Sigmoid colon (tissue), 3 donors: ENCODE measurements around the gene MYO5B.

Source experiments
- CTCF ChIP-seq, 4 experiments: fragments of 450-650 bp in 3 of 4; fragments of 200-600 bp in 1 of 4; IDR thresholded peaks; one replicate each; pipeline ENCODE4 v1.5.1; 2016 to 2019; ENCODE audit warnings: antibody characterized with exemption in 4 of 4, mild to moderate bottlenecking in 3 of 4, moderate library complexity in 2 of 4
- POLR2A ChIP-seq, 2 donors: fragments of 450-650 bp; IDR thresholded peaks; one replicate each; pipeline ENCODE4 v1.6.1; 2016; ENCODE audit warnings: antibody characterized with exemption in 2 of 2, mild to moderate bottlenecking in 2 of 2, moderate library complexity in 2 of 2

DNA sequence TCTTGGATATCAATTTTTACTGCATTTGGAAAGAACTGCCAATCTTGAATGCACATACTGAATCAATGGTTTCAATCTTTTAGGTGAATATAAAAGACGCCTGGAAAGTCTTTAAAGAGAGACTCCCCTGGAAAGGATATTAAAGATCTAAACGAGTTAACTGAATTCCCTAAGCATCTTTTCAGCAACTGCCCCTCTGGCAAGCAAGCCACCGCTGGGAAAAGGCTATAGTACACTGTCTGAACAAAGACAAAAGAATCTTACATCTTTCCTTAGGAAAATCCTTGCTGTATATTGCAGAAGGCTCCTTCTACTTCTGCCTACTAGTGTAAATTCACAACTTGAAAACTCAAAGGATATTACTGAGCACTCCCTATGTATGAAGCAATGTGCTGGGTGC is 28.0 kb downstream of the MYO5B start:
- TF ChIP-seq CTCF (IDR thresholded peaks at IDR 0.05) (no peak), POLR2A (IDR thresholded peaks at IDR 0.05) (no peak)
